ENCODE measurements around the gene XAF1.
"Not testable (repeated sequence)": the region's sequence is repeated elsewhere in the genome, so short reads cannot be mapped to it uniquely, and the experiment has no call there.

XAF1 gene

DNA sequence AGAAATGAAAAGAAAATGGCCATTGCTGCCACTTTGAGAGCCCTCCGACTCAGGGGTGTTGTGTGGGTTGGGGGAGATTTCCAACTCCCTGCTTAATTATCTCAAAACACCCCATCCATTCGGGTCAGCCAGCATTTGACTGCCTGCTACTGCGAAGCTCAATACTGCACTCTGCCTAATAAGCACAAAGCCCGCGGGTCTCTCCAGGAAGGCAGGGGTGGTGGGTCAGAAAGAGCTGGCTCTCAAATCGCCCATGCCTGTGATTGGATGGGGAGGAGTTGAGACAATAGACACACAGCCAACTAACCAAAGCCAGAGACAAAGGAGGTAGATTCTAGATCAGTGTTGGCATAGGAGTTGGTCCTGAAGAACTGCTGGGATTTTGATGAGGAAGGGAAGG lies 2.3 kb upstream of the XAF1 start:
- DNase-seq: no peak

DNA sequence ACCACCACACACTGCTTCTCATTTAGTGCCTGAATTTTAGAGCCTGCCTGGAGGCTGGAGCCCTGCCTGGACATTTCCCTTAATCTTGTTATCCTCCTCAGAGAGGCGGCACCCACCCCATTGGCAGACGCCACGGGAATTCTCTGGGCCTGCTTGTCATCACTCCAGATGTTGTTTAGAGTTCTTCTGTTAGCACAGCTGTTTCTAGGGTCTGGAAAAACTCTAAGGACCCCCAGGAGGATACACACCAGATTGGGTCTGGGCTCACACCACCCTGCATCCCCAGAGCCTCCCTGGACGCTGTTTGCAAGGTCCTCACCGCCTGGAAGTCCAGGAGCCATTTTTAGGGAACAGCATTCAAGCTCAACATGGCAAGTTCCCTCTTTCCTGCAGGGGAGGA lies 565 bp upstream of the XAF1 start:
- no peak for DNase-seq

DNA sequence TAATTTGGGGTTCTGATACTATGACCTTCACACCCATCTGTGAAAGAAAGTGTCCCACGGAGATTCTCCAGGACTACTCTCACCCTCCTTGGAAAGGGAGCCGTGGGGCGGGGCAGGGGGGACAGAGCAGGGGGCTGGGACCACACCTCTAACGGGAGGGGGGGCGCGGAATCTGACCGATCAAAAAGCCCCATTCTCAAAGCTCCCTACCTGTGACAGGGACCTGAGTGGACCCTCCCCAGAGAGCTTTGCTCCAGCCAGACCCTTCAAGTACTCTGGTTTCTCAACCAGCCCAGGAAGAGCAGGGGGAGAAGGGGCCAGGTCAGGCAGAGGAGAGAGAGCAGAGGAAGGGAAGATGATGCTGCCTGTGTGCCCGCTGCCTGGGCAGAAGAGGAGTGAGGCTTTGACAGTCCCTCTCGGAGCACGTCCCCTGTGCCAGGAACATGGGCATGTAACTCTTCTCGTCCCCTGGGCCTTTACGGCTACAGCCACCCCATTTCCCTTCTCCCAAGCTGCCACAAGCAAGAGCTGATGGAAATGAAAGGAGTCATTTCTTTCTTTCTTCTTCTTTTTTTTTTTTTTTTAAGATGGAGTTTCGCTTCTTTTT lies 682 bp downstream of the XAF1 start:
- DNase-seq: no peak

DNA sequence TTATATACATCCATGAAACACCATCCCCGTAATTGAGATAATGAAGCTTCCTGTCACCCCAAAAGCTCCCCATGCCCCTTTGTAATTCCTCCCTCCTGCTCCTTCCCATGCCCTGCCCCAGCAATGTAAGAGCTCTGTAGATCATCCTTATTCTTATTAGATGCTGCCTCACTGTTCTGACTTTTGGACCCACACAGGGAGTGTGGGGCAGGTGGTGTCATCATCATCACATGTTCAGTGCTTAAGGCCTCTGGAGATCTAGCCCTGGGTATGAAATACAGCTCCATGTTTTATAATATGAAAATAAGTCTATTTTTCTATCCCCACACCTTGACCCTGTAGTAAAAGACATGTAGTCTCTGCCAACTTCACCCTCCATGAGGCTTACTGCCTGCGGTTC lies 1.9 kb downstream of the XAF1 start:
- DNase-seq: no peak

- no peak for DNase-seq
Measured at GRCh38 chr17:6761779-6762178, 5.9 kb downstream of the XAF1 start.

DNA sequence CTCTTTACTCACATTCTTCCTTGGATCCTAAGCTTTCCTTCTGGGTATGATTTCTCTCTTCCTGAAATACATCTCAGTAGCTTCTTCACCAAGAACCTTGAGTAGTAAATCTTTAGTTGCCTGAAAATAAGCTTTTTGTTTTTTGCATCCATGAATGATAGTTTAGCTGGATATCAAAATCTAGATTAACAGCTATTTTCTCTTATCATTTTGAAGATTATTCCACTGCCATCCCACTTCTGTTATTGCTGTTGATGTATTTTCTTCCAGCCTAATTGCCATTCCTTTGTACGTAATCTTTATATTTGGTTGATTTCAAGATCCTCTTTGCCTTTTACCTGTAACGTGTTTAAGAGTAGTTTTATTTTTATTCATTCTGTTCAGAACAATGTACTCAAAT lies 12.6 kb downstream of the XAF1 start:
- DNase-seq: no peak

DNA sequence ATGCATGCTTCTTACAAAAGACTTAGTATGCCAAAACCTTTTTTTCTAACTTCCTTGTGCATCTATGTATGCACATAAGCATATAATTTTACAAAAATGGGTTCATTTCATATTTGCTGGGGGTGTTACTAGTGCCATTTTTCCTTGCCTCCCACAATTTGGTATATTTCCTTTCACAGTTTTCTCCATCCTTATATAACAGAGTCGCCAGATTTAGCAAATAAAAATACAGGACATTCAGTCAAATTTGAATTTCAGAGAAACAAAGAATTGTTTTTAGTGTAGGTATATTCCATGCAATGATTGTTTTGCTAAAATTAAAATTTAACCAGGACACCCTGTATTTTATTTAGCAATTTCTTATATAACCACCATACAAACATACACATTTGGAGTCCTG lies 16.2 kb downstream of the XAF1 start:
- DNase-seq: no peak

GRCh38 chr17:6774906-6775305 lies 19.1 kb downstream of the XAF1 start:
- not testable (repeated sequence) for DNase-seq

DNA sequence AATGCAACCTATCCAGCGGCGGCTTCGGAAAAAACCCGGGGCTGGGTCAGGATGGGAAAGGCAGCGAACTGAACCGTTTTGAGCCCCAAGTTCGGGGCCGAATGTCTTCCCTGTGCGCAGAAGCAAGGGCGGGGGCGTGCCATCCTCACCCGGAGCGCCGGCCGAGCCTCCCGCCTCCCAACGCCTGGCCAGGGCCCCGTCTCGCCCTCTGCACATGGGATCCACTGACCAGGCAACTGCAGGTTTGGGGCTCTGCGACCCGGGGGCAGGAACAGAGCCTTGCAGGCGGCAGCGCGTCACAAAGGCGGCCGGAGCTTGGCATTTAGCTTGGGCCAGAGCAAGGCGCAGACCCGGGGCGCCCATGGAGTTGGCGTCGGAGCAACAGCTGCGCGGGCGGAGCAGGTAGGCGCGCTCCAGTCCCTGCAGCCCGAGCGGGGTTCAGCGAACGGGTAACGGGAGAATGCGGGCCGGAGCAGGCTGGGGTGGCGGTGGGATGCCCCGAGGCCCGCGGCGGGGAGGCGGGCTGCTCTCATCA lies 20.1 kb downstream of the XAF1 start, which contains the start of gene FBXO39:
TSS of gene FBXO39 (plus strand) at position 345 of the 535 bp plus-strand sequence. CDS start 3,654 bp downstream, outside the sequence.
- no peak for DNase-seq

GRCh38 chr17:6779411-6779810 lies 23.6 kb downstream of the XAF1 start:
- DNase-seq: no peak

GRCh38 chr17:6780001-6780400 lies 24.2 kb downstream of the XAF1 start:
- DNase-seq: no peak

DNA sequence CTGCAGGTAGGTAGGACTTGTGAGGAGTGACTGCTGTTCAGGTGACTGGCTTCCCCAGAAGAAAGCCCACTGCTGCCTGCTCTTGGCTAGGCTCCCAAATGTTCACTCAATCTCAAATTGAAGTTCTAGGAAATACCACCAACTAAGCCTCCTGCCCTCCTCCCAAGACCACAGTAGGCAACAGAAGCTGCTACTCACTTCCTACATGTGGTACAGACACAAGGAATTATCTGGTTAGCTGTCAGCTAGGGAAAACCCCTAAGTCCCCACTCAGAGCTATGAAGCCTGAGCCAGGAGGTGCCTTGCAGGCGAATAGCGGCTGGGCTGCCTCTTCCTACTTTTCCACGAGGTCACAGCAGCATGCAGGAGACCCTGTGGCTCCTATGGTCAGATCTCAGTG lies 25.0 kb downstream of the XAF1 start:
- DNase-seq: no peak

DNA sequence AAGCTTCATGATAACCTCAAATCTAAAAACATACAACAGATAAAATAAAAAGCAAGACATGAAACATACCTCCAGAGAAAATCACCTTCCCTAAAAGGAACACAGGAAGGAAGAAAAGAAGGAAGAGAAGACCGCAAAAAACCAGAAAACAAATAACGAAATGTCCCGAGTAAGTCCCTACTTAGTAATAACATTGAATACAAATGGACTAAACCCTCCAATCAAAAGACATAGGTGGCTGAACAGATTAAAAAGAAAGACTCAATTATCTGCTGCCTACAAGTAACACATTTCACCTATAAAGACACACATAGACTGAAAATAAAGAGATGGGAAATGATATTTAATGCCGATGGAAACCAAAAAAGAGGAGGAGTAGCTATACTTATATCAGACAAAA lies 26.4 kb downstream of the XAF1 start:
- no peak for DNase-seq

GRCh38 chr17:6786618-6787017 lies 30.8 kb downstream of the XAF1 start:
- no peak for DNase-seq

DNA sequence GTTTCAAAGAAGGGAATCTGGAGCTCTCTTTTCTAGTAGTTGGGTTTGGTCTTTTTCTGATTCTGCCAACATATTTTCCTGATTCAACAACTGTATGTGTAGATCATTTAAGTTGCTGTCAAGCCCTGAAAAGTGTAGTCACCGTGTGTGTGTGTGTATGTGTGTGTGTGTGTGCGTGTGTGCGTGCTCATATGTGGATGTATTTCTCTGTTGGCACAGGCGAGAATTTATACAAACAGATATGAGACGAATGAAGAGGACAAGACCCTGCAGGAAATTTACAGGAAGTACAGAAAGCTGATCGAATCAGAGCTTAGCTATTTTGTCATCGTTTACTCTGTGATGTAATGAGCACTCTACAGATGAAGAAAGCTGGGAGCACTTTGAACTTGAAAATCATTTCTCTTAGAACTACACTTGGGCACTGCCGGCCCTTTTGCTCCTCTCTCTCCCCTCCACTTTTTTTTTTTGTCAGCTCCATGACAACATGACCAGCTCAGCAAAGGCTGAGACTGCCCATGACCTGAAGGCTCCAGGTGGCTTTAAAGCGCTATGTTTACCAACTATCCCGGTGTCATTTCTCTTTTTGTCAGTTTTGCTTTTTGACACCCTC lies 31.3 kb downstream of the XAF1 start:
- DNase-seq: no peak

DNA sequence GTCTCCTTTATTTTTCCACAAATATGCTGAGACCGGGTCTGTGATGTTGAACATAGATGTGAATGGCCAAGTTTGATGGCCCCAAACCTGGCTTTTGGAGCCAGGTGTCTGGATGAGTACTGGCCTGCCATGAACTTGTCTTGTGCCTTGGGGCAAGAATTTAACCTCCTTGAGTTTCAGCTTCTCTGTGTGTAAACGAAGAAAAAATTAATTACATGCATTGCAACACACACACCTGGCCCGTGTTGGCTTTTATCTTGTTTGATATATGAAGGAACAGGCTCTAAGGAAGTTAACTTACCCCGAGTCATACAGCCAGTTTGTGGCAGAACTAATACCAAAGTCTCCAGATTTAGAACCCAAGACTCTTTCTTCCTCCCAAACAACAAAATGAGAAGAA lies 33.3 kb downstream of the XAF1 start:
- DNase-seq: no peak

DNA sequence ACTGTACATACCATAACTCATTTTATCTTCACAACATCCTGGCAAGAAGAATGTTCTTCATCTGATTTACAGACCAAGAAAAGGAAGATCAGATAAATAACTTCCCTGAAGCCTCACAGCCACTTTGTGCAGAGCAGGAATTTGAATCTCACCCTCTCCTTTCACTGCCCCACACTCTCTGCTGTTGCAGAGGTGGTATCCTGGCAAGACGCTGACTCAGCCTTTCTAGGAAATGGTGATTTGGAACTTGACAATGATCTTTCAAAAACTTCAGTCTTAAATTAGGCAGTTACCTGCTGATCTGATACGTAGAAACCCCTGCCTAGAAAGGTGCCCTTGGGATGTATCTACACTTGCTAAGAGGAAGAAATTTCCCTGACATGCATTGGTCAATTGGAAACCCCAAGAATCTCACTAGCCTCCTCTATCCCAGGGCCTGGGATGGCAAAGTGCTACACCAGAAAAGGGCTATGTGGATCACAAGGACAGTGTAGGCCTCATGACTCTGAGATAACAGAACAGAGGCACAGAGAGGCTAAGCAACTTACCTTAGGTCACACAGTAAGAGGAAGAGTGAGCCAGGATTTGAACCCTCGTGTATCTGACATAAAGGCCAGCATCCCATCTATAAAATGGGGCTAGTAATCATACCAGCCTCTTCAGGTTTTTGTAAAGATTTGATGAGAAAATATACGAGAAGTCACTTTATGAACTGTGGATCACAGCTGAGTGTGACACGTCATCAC lies 38.1 kb downstream of the XAF1 start:
- no peak for DNase-seq

- DNase-seq: no peak
Measured at GRCh38 chr17:6796017-6796886, 40.4 kb downstream of the XAF1 start.

DNA sequence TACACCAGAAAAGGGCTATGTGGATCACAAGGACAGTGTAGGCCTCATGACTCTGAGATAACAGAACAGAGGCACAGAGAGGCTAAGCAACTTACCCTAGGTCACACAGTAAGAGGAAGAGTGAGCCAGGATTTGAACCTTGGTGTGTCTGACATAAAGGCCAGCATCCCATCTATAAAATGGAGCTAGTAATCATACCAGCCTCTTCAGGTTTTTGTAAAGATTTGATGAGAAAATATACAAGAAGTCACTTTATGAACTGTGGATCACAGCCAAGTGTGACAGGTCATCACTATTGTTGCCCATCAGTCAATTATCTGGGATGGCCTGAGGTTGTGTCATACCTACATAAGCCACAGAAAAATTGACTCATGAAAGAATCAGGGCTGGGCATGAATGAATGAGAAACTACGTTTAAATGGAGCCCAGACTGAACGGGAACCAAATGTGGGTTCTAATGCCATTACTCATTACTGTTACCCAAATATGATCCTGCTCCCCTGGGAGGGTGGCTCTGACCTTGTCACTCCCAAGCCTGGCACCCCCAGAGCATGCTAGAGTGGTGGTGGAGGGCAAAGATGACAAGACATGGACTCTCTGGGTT lies 41.1 kb downstream of the XAF1 start:
- no peak for DNase-seq

- DNase-seq: no peak
Measured at GRCh38 chr17:6797718-6798351, 42.0 kb downstream of the XAF1 start.

DNA sequence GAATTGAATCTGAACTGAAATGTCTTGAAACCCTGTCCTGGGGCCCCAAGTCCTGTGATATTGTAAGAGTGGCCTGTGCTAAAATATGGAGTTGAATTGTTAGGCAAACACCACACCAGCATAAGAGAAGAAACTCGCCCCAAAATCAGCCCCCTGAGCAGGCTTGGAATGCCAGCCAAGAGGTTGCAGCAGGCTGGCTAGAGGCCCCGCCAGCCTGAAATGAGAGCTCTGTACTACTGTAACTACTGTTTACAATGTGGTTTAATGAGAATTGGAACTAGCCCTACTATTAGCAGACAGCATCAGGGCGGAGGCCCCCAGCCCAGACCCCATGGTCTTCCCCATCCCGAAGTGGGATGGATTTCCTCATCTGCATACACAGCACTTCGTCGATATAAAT lies 43.9 kb downstream of the XAF1 start:
- DNase-seq: no peak
